GM12865 (cell line): ENCODE measurements around the gene GLMN.
"Not testable (repeated sequence)": the region's sequence is repeated elsewhere in the genome, so short reads cannot be mapped to it uniquely, and the experiment has no call there.

Source experiments
- DNase-seq: peaks from one replicate; pipeline ENCODE4 v3.0.0; 2010; ENCODE audit warnings: low read depth
- H3K4me3 ChIP-seq: 2 replicates; pipeline ENCODE4 v1.5.1; 2011; ENCODE audit warnings: mild to moderate bottlenecking, low read depth, low read length, control low read depth
- CTCF ChIP-seq: IDR thresholded peaks from 2 replicates; pipeline ENCODE4 v1.5.1; 2011; ENCODE audit warnings: low read length, control low read depth, low read depth, inconsistent platforms; ENCODE audit not compliant: insufficient read depth; ENCODE audit errors: missing control alignments

The GLMN gene

GRCh38 chr1:92273039-92273438 is 25.7 kb downstream of the GLMN start:
- DNase-seq, result no peak
- no peak for TF ChIP-seq CTCF
- no peak overlapping the region for H3K4me3 ChIP-seq

DNA sequence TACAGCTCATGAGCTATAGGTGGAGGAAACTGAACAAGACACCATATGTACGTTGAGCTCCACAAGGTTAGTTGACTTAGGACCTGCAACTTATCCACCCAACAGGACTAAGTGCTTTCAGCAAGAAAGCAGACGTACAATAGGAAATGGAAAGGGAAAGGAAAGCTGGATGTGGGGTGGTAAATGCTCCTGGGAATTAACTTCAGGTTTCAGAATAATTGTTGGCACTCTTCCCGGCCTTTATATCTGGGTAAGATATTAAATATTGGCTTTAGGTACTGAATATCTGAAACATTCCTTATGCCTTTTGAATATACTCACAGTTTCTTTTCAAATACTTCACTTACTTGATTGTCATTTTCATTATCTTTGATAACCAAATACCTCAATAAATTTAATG is 36.3 kb downstream of the GLMN start:
- no peak for TF ChIP-seq CTCF
- no peak for DNase-seq
- H3K4me3 ChIP-seq, result no peak overlapping the region

DNA sequence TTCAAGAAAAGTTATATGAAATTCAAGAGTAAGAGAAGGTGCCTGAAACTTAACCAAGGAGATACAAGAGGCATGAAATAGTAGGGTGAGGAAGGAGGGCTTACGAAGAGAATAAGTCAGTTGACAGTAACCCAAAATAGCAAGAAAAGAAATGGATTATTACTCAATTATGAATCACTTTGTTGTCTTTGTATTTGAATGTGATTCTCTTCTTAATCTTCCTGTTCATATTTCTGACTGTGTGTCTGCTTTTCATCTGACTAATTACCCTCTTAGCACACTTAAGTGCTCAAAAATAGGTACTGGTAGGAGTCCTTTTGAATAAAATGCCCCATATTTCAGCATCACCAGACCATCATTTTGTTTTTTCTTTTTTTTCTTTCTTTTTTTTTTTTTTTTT is 39.4 kb downstream of the GLMN start:
- no peak for TF ChIP-seq CTCF
- no peak overlapping the region for H3K4me3 ChIP-seq
- DNase-seq, result no peak

- DNase-seq, H3K4me3 ChIP-seq: not testable (repeated sequence)
These were observed 44.1 kb downstream of the GLMN start for GRCh38 chr1:92254714-92255113.

DNA sequence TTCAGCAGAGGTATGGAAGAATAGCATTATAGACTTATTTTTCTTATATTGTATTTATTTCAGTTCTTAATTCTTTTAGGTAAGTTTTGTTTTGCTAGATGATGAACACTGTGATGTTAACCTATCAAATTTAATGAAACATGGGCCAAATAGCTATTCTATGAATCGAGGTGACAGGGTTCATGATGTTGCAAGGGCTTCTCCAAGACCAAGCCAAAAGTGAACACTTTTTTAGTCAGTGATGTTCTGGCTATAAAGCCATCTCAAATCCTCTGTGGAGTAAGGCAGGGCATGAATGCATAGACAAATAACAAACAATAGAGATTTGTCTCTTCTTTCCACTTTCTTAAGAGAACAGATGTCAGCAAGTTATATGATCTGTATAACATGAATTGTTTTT is 54.4 kb downstream of the GLMN start:
- H3K4me3 ChIP-seq, result no peak overlapping the region
- no peak for TF ChIP-seq CTCF
- DNase-seq, result no peak

DNA sequence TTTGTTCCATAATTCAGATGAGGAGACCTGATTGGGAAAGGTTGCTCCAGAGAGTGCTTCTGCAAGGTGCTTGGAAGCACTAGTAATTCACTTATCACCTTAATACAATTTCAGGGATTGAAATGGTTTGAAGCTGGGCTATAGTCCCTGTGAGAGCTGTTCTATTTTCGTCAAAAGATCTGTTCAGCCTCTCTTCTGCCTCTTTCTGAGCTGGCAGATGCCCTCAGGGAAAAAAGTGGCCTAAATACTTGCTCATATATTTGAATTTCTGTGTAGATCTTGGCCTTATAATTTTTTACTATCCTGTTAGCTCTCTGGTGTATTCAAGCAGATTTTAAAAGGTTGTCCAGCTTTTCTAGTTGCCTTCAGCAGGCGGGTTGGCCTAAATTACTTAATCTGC is 58.8 kb downstream of the GLMN start:
- DNase-seq, result no peak
- no peak overlapping the region for H3K4me3 ChIP-seq
- no peak for TF ChIP-seq CTCF

GRCh38 chr1:92230736-92231135 is 68.1 kb downstream of the GLMN start:
- no peak overlapping the region for H3K4me3 ChIP-seq
- no peak for TF ChIP-seq CTCF
- DNase-seq, result no peak

- no peak overlapping the region for H3K4me3 ChIP-seq
- DNase-seq, result no peak
- TF ChIP-seq CTCF, result no peak
These were observed 70.4 kb downstream of the GLMN start for GRCh38 chr1:92228401-92228800.
